ENCODE data around the gene GMPR2.

Gene GMPR2

DNA sequence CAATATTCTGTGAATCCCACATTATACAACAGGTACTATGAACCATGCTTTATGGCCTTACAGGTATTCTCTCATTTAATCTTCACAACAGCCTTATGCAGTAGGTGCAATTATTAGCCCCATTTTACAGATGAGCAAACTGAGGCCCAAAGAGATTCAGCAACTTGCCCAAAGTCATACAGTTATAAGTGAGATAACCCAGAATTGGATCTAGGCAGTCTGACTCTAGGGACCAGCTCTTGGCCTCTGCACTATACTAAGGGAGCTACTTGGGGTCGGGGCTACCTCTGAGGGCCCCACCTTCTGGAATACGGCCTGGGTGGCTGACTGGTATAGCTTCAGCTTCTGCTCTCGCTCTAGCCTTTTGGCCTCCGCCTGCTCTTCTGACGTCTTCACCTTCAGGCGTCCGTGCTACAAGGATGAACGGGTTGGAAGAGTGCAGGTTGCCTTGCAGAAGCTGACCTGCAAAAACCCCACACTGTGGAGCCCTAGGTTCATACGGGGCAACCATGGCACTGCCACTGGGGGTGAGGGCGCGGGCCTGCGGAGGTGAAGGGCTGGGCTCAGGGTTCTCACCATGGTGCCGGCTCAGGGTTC is 37.9 kb downstream of the GMPR2 start:
- DNase-seq: no peak

DNA sequence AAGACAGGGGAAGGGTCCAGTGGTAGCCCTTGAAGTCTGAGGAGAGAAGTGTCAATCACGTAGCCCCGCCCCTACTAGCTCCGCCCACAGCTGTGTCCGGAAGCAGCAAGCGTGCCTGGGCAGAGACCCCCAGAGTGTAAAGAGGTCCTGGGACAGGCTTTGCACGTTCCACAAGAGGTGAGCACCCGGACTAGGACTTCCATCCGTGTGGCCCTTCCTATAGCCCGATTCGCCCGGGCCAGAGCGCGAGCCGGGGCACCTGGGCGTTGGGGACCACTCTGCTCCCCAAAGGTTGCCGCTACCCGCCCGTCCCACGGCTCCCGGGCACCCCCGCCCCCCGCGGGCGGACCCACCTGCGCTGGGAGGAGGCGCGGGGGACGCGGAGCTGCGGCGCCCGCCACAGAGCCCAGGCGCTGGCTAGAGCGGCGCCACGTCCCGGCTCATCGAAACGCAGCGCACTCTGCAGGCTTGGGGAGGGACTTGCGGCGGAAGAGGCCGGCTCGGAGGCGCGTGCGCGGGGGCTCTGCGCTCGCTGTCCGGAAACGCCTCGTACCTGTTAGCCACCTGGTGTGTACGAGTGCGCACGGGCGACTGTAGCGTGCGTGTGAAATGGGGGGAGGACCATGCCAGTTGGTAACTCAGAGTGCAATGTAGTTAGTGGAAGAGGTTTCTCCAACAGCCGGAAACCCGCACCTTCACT is 38.6 kb downstream of the GMPR2 start, which contains the start of gene RABGGTA:
RABGGTA (minus strand) TSS at position 464 of the 700 bp plus-strand sequence. CDS start 482 bp downstream, outside the sequence.
- DNase-seq: peak; percentile 96

DNA sequence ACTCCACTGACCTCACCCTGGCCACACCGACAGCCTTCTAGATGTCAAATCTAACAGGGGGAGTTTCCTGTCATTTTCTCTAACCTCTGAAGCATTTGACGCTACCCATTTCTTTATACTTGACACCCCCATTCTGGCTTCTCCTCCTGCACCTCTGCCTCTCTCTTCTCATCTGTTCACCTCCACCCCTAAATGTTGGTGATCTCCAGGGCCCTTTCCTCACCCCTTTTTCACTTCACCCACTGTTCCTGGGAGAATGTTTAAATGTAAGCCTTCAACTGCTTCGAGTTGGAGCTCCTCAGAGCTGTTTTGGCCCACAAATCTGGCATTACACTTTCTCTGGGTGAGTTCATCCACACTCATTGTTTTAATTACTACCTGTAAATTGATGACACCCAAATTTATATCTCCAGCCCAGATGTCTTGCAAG is 39.1 kb downstream of the GMPR2 start:
- DNase-seq: no peak

DNA sequence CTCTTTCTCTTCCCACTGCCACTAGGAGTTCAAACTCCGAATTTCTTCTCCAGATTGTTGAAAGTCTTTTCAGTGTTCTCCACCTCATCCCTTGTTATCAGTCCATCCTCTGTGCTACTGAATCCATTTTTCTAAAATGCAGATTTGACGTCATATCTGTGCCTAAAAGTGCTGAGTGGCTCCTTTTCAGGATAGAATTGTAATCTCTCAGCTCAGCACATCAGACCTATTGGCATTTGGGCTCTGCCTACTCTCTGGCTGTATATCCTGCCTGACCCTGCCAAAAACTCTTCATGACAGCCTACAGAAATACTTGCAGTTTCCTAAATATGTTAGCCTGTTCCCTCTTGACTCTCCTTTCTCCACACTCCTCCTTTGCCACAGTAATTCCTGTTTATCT is 39.7 kb downstream of the GMPR2 start:
- no peak for DNase-seq

DNA sequence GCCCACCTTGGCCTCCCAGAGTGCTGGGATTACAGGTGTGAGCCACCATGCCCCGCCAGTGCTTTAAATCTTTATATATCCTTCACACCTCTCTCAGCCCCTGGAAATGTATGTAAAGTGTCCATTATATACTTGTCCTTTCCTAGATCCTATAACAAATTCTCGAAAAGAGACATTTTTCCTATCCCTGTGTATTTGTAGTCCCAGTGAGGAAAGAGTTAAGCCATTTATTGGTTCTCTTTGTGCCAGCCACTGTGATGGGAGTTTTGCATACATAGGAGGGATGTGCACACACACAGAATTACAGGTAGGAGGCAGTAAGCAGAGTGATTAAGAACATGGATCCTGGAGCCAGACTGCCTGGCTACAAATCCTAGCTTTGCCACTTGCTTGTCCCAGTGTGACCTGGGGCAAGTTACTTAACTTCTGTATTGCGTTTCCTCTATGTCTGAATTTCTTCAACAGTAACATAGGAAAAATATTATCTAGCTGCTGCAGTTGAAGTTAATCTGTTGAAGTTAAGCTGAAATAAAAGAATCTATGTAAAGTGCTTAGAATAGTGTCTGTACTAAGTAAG is 40.8 kb downstream of the GMPR2 start:
- DNase-seq: no peak

DNA sequence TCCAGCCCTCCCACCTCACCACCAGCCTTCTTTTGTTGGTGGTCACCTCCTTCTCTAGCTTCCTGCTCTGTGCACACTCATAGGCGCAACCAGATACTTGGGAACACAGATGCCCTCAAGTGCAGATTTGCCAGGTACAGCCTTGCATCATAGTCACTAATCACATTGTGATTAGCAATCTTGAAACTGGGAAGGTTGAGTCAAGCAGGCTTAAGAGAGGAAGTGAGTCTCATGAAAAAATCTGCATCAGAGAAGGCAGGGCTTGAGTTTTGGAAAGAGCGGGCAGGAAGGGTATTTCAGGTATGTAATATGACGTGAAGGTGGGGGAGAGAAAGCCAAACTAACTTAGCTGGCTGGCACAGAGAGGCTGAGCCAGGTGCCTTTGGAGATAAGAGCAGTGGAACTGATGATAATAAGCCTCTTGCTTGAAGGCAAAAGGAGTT is 41.4 kb downstream of the GMPR2 start:
- peak; percentile 72 for DNase-seq

DNA sequence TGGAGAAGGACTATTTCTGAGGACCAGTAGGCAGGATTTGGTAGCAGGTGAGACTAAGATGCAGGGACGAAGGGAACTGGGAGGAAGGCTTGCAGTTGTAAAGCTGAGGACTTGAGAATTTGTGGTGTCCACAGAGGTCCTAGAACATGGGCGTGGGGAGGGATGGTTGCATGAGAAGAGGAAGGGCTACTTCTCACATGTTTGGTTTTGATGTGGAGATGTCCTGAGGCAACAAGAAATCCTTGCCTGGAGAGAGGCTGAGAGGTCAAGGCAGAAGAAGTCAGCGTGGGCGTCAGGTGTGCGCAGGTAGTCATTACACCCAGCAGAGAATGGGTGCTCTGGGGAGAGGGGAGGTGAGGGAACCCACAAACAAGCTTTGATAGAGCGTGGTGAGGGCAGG is 44.3 kb downstream of the GMPR2 start:
- no peak for DNase-seq

DNA sequence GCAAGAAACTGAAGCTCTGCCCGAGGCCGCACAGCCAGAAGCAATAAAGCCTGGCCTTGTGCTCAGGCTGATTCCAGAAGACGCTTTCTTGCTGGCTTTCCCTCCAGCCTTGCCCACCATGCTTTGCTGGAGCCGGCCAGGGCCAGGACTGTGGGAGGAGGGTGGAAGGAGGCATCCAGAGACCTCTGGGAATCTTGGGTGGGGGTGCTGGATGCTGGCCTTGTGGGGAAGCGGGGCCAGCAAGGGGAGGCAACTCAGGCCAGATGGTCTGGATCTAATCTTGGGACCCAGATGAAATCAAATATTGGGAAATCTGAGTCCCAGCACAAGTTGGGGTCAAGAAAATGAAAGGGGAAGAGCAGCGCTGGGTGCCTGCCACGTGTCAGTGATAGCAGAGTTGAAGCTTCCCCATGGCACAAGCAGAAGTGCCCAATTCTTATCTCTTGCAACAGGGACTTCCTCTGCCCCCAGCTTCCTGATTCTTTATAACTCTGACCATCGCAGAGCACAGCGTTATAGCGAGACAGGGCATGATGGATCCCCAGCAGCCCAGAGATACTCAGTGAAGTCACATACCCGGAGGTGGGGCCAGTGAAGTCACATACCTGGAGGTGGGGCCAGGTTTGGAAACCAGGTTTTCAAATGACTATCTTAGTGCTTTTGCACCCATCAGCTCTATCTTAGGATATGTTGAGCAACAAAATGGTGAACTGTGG is 45.0 kb downstream of the GMPR2 start:
- DNase-seq: peak; percentile 12

DNA sequence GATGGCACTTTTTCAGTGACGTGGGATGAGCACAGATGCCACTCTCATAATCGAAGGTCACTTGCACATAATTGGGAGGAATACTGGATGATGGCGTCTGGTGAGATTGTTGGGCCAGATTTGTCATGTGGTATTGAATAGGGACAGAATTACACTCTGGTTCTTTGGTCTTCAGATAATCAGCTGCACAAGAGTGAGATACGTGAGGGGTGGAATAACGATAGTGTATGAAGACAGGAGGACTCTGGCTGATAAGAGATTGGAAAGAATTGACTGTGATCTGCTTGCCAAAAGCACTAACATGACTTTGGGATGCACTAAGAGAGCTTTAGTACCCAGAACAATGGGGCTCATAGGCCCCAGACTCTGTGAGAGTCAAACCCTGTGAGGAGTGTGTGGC is 45.7 kb downstream of the GMPR2 start:
- no peak for DNase-seq

DNA sequence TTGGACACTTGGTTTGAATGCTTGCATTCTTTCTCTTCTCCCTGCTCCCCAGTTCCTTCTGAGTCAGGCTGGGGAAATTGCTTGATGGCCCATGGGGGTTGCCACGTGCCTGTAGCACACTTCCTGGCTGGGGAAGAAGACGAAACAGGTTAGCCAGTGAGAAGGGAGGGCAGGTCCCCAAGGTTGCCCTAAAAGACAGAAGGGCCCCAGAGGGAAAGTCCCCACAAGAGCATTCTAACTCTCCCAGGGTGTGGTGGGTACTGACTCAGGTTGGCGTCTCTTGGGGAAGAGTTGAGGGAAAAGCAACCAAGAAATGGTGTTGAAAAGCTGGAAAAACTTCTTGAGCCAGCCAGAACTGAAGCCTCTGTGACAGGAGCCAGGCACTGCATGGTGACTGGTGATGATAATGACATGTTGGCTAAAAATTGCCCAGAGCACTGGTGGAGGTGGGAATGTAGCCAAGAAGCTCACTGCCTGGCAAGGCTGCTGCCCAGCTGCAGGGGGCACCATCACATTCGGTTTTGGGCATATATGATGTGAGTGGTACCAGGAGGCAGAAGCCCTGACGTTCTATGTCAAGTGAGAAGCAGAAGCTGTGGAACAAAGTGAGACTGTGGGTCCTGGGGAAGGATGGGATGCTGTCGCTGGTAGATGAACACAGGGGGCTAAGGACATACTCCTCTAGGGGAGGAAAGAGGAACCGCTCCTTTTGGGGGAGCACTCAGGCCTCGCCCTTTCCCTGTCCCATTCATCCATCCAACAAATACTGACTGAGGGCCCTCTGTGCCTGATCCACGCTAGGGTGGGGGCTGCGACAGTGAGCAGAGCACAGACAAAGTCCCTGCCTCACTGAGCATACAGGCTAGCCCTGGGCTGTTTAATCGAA is 46.8 kb downstream of the GMPR2 start:
- peak; percentile 75 for DNase-seq

DNA sequence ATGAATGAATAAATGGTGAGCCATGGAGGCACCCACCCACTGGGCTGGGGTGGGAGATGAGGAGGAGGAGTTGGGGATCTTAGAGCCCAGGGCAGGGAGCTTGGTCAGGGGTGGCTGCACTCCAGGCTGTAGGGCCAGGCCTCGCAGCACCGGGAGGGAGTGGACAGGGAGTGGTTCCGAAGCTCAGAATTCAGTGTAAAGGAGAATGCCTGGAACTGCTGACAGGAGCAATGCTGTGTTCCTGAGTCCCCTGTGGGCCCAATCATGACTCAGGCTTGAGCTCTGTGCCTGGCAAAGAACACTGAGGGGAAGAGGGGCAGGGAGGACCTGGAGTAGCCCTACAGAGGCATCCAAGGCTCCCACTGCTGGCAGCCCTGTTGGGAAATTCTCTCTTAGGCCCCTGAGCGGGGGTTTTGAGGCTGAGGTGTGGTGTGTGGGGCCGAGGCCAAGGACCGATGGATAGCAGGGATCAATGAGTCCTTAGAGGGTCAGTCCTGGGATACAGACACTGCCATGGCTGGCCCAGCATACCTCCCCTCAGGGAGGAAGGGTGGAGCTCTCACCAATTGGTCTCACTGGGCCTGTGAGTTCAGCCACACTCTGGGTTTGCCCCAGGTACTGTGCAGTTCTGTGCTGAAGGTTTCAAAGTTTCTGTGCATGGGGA is 48.2 kb downstream of the GMPR2 start:
- no peak for DNase-seq

DNA sequence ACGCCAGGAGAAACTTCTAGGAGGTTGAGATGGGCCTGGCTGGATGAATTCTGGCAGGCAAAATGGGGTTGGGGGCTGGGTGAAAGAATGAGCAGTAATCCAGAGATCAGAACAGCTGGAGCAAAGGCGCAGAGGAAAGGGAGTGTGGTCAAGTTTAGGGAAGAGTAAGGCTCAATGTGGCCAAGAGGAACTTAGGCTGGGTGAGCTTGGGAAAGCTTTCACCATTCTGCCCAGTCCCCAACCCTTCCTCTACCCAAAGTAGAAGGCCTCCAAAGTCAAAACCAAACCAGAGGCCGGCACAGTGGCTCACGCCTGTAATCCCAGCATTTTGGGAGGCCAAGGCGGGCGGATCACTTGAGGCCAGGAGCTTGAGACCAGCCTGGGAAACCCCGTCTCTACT is 48.9 kb downstream of the GMPR2 start:
- DNase-seq: no peak

DNA sequence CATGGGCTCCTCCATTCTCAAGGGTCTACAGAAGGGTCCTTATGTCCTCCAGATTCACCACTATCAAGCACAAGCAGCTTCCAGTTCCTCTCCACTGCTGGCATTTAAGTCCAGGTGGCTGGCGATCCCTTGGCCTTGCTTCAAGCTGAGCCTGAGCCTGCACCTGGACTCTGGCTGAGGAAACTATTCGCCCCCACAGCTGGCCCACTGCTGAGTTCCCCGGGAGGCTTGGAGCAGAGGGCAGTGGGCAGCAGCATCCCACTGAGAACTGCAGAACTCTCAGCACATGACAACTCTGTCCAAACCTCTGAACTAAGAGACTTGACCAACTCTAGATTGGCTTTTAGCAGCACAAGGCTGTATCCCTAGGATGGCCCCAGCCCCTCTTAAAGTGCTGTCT is 50.0 kb downstream of the GMPR2 start:
- no peak for DNase-seq

DNA sequence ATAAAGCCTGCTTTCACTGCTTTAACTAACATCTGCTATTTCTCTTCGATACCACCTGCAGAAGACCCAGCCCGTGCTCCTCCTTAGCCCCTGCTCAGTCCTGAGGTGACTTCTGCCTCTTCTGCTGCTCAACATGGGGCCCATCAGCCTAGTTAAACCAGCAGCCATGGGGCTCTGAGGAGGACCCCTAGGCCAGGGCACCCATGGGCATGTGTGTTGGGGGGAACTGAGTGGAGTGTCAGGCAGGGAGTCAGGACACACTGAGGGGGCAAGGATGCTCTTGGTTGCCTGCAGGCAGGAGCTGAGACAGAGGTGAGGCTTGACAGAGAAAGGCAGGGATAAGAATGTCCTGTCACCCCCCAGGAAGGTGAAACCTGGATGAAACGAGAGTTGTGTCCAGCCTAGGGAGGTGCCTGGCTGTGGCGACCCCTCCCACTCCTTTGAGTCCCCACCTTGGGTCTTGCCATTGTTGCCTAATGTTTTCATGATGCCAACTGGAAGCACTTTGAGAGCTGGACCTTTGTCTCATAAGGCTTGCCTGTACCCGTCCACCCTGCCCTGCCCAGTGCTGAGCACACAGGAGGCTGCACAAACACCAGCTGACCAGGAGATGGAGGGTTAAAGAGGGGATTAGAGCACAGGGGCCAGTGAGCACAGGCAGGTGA is 51.2 kb downstream of the GMPR2 start:
- DNase-seq: no peak

DNA sequence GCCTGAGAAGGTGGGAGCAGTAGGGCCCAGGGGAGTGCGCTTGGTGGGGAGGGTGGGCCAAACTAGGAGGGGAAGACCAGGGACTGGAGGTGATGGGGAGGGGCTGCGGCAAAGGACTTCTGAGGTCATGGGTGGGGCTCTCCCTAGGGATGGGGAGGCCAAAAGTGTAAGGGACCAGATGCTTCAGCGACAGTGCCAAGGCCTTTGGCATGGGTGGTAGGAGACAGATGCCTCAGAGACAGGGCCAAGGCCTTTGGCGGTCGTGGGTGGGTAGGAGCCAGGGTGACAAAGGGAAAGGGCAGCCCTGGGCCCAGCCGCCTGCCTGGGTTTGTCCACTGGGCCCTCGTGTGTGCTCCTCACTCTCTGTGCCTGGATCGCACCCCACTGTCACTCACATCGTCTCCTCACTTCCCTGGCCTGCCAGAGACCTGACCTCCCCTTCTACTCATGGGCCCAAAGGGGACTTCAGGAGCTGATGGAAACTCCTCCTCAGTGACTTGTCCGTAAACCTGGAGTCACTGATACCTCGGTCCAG is 51.8 kb downstream of the GMPR2 start:
- DNase-seq: no peak

DNA sequence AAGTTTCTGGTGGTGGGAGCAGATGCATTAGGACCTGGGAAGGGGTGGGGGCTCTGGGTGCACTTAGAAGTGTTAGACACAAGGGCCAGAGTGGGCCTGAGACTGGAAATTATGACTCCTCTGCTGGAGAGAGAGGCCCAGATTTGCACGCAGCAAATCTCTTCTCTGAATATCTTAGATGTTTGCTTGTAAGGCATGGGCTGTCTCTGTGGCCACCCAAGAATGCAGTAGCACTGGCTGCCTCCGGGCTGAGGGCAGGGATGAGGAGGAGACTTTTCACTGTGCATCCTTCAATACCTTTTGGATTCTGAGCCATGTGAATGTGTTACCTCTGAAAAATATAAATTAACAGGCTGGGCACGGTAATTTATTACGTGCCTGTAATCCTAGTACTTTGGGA is 52.6 kb downstream of the GMPR2 start:
- no peak for DNase-seq

DNA sequence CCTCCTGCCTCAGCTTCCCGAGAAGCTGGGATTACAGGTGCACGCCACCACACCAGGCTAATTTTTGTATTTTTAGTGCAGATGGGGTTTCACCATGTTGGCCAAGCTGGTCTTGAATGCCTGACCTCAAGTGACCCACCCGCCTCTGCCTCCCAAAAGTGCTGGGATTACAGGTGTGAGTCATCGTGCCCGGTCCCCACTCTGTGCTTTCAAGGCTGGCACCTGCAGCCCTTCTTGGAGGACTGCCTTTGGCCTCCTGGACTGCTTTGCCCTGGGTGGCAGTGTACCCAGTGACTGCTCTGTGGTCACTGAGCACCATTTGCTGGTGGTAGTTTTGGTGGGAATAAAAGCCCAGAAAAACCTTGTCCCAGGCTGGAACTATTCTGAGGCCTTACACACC is 54.3 kb downstream of the GMPR2 start:
- DNase-seq: no peak
